ENCODE measurements around the gene PIGR. TPM values are rescaled to one million over a fixed set of nuclear protein-coding genes. Genes with fewer than 3 reads are reported as not detected.

PIGR gene
- total and polyA plus RNA-seq, 2 of the 8 experiments (the other 6 are each of a cell fraction or from before 2014, with no cell fraction given): not detected

DNA sequence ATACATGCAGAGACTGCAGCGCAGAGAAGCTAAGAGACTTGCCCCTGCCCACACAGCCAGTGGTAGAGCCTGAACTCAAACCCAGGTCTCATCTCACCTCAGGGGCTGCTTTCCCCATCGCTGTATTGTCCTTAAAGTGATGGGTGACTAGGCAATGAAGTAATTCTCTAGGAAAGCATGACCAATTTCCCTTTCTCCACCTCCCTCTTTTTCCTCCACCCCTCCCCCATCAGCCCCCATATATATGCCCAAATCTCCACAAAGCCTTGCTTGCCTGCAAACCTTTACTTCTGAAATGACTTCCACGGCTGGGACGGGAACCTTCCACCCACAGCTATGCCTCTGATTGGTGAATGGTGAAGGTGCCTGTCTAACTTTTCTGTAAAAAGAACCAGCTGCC lies 49.1 kb downstream of the PIGR start, which contains the start of gene IL24:
TSS of gene IL24 (plus strand) at position 269 of the 400 bp plus-strand sequence. CDS start 390 bp downstream, outside the sequence.
- no peaks in the 10 kb centered on the region for H3K27me3 ChIP-seq (replicated peaks in 1 of 4; ENCODE audit: control insufficient read depth in 3 of 4, extremely low read depth in 1 of 4, insufficient read depth in 3 of 4, low read length in 3 of 4)
- POLR2A ChIA-PET (ENCODE audit: partially characterized antibody): interaction anchor here (2.1 kb wide), 1 partner anchor 12 kb away, joined by 4 read pairs; no protein-coding TSS in a partner anchor
- H2BK5ac ChIP-seq (ENCODE audit: low read depth, low read length): no peak within 1 kb of the TSS
- no peak within 1 kb of the TSS for H3K9ac ChIP-seq (replicated peaks in 1 of 4; ENCODE audit: extremely low read depth in 1 of 4, low read depth in 3 of 4, low read length in 3 of 4)
- H3K27ac ChIP-seq (ENCODE audit: low read depth, low read length): no peak within 1 kb of the TSS
- TF ChIP-seq NANOG (IDR thresholded peaks at IDR 0.05; ENCODE audit: insufficient read depth, low read depth, low read length, poor library complexity, severe bottlenecking): no peak
- TF ChIP-seq CHD2 (IDR thresholded peaks at IDR 0.05; ENCODE audit: low read length): no peak
- no peak for TF ChIP-seq EGR1 (IDR thresholded peaks at IDR 0.05; ENCODE audit: borderline replicate concordance, low read depth, low read length)
- TF ChIP-seq CBX8 (IDR thresholded peaks at IDR 0.05; ENCODE audit: borderline replicate concordance, low read depth, low read length): no peak
- TF ChIP-seq TBP (IDR thresholded peaks at IDR 0.05; ENCODE audit: low read depth, low read length): no peak
- no peak for TF ChIP-seq EZH2 (IDR thresholded peaks at IDR 0.05; ENCODE audit: low read depth, low read length, severe bottlenecking)
- TF ChIP-seq BACH1 (IDR thresholded peaks at IDR 0.05; ENCODE audit: low read length): no peak
- no peak for TF ChIP-seq YY1 (IDR thresholded peaks at IDR 0.05; ENCODE audit: low read depth, low read length)
- TF ChIP-seq, protein P1, sequence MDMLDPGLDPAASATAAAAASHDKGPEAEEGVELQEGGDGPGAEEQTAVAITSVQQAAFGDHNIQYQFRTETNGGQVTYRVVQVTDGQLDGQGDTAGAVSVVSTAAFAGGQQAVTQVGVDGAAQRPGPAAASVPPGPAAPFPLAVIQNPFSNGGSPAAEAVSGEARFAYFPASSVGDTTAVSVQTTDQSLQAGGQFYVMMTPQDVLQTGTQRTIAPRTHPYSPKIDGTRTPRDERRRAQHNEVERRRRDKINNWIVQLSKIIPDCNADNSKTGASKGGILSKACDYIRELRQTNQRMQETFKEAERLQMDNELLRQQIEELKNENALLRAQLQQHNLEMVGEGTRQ (IDR thresholded peaks at IDR 0.05; ENCODE audit: low read length): no peak
- no peak for TF ChIP-seq POLR2AphosphoS5 (IDR thresholded peaks at IDR 0.05; ENCODE audit: low read depth, low read length)
- no peak for TF ChIP-seq ZNF274 (IDR thresholded peaks at IDR 0.05; ENCODE audit: borderline replicate concordance, extremely low read depth, low read length)
- H3K4me1 ChIP-seq (replicated peaks in 1 of 4; ENCODE audit: control insufficient read depth in 3 of 4, insufficient read depth in 4 of 4, low read length in 3 of 4): no peaks in the 10 kb centered on the region; a peak in 1 of 7 replicates
- H3K23ac ChIP-seq (ENCODE audit: insufficient read length): no peak within 1 kb of the TSS
- no peaks in the 10 kb centered on the region for H3K79me1 ChIP-seq (ENCODE audit: low read depth, low read length)
- H3K36me3 ChIP-seq (ENCODE audit: control insufficient read depth in 2 of 4, insufficient read depth in 4 of 4, low read length in 3 of 4): no peaks in the 10 kb centered on the region
- H3K4me3 ChIP-seq (ENCODE audit: extremely low read depth in 1 of 4, insufficient read depth in 2 of 4, low read depth in 3 of 4, low read length in 4 of 4): no peak within 1 kb of the TSS
- no peaks in the 10 kb centered on the region for H3K79me2 ChIP-seq (ENCODE audit: control insufficient read depth in 1 of 2, insufficient read depth in 2 of 2, low read length in 2 of 2)
- no peak within 1 kb of the TSS for H3K4ac ChIP-seq (replicated peaks; ENCODE audit: insufficient read length, low read depth, low read length)
- no peak within 1 kb of the TSS for H3K18ac ChIP-seq (ENCODE audit: extremely low read depth, low read length)
- H2BK12ac ChIP-seq (ENCODE audit: low read depth, low read length): no peak within 1 kb of the TSS
- H3K9me3 ChIP-seq (ENCODE audit: insufficient read depth in 2 of 2, low read depth in 1 of 2, low read length in 1 of 2): no peaks in the 10 kb centered on the region
- H2BK20ac ChIP-seq (ENCODE audit: low read length): no peak within 1 kb of the TSS
- CTCF ChIA-PET (ENCODE audit: partially characterized antibody): interaction anchor here (0.8 to 7.2 kb wide), 9 partner anchors 10 to 161 kb away, joined by 3 to 52 read pairs (median 5); partner anchors contain the start of gene IL20
- no peak for DNase-seq (ENCODE audit: low read depth in 1 of 2, low spot score in 2 of 2)
- H2AK5ac ChIP-seq (ENCODE audit: low read depth, low read length): peak within 1 kb of the TSS; percentile 53; the same call in 1 of the 2 replicates
- no peak within 1 kb of the TSS for H2AFZ ChIP-seq (ENCODE audit: low read length)
- no peak for FAIRE-seq
- no peak within 1 kb of the TSS for H3K56ac ChIP-seq (replicated peaks; ENCODE audit: insufficient read length, low read depth, low read length)
- no peak within 1 kb of the TSS for H4K91ac ChIP-seq (replicated peaks; ENCODE audit: insufficient read length, low read length)
- no peak within 1 kb of the TSS for H3K14ac ChIP-seq (ENCODE audit: insufficient read length)
- H2BK120ac ChIP-seq (replicated peaks; ENCODE audit: low read depth, low read length): no peak within 1 kb of the TSS
- 94% methylated on average over 4 of the region's 4 CpGs; no CpG with 5 or more reads in 1 of the 2 experiments for WGBS, 2 experiments (ENCODE audit: extremely low coverage in 1 of 2, insufficient coverage in 1 of 2, insufficient read length in 1 of 2, insufficient replicate concordance in 2 of 2, low coverage in 1 of 2, low lambda C conversion rate in 2 of 2, missing lambda C conversion rate in 1 of 2)
- H4K8ac ChIP-seq (ENCODE audit: extremely low read depth, insufficient read depth, low read length): no peak within 1 kb of the TSS
- H4K5ac ChIP-seq (ENCODE audit: insufficient read length, low read depth, low read length): no peak within 1 kb of the TSS
- H3K23me2 ChIP-seq (ENCODE audit: low read depth, low read length): no peaks in the 10 kb centered on the region
- H3K4me2 ChIP-seq (ENCODE audit: insufficient read depth in 1 of 2, low read depth in 2 of 2, low read length in 2 of 2): no peak within 1 kb of the TSS
- H4K20me1 ChIP-seq (replicated peaks in 1 of 2; ENCODE audit: control insufficient read depth in 1 of 2, insufficient read depth in 2 of 2, low read length in 2 of 2): no peaks in the 10 kb centered on the region
- H2BK15ac ChIP-seq (ENCODE audit: low read length): no peak within 1 kb of the TSS
